Amygdala (tissue), 56 donors: ENCODE data around the gene TLR5.
"Not testable (repeated sequence)": the region's sequence is repeated elsewhere in the genome, so short reads cannot be mapped to it uniquely, and the experiment has no call there.

Experiments
- DNase-seq, 56 donors: peaks; one replicate each; lab custom pipeline; 2025; lab: John Stamatoyannopoulos, UW

The TLR5 gene, protein sequence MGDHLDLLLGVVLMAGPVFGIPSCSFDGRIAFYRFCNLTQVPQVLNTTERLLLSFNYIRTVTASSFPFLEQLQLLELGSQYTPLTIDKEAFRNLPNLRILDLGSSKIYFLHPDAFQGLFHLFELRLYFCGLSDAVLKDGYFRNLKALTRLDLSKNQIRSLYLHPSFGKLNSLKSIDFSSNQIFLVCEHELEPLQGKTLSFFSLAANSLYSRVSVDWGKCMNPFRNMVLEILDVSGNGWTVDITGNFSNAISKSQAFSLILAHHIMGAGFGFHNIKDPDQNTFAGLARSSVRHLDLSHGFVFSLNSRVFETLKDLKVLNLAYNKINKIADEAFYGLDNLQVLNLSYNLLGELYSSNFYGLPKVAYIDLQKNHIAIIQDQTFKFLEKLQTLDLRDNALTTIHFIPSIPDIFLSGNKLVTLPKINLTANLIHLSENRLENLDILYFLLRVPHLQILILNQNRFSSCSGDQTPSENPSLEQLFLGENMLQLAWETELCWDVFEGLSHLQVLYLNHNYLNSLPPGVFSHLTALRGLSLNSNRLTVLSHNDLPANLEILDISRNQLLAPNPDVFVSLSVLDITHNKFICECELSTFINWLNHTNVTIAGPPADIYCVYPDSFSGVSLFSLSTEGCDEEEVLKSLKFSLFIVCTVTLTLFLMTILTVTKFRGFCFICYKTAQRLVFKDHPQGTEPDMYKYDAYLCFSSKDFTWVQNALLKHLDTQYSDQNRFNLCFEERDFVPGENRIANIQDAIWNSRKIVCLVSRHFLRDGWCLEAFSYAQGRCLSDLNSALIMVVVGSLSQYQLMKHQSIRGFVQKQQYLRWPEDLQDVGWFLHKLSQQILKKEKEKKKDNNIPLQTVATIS

DNA sequence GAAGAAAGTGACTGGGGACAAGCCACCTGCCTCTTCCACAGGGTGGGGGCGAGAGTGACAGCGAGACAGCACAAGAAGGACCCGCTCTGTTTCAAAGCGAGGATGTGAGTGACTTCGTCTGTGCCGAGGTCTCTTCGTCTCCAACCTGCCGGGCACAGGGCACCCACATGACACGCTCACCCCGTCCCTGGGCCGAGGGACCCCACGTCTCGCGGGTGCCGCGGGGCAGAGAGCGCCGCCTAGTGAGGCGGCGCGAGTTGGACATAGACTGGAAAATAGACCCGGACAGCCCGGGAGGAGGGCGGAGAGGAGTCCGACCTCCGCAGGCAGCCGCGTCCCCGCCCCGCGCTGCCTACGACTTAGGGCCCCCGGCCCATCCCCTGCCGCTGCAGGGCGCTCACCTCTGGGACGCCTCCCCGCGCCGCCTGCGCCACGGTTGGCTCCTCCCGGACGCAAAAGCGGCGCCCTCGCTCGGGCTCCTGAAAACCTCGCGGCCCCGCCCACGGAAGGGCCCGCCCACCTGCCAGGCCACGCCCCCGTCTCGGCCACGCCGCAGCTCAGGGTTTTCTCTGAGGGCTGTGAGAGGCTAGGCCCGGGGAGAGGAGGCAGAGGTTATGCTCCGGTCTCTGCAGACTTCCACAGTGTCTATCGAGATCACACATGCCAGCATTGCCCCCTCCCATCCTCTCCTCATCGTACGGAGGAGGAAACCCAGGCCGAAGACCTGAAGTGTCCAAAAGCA is at the start of gene TLR5:
Gene TLR5 (minus strand): TSS at position 454 of the 742 bp plus-strand sequence. CDS start 30,217 bp downstream, outside the sequence.
- DNase-seq, result peak in 44 of 56 donors; percentile 9 to 73 (median 49)

DNA sequence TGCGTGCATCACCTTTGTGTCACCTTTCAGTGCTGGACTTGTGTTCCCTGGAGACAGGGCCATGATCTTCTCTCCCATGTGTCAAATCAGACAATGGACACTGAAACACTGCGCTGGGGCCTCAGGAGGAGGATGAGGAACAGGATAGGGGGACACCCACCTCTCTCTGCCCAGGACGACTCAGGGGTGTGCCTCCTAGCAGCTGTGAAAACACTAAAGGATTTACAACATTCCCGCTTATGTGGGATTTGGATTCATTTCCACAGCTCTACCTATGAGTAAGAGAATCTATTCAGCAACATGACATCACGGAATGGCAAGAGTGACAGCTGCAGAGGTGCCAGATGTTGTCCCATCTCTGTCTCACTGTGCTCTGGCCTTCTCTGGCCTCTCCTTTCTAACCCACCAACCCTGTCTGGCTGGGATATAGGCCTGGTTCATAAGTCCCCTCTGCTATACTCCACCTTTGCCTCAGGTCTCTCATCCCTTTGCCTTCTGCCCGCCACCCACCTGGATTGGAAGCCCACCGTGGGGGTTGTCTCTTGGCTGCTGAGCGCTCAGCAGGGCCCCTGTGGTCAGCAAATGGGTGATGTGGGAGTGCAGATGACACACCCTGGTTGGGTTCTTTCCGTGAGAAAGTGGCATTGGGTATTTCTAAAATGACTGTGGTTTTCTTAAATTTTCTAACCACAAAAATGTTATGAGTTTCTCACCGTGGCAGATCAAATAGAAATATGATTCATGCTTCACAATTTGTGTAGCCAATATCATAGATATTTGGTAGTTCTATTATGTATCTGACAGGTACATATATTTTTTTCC is 47.1 kb upstream of the TLR5 start:
- no peak for DNase-seq

DNA sequence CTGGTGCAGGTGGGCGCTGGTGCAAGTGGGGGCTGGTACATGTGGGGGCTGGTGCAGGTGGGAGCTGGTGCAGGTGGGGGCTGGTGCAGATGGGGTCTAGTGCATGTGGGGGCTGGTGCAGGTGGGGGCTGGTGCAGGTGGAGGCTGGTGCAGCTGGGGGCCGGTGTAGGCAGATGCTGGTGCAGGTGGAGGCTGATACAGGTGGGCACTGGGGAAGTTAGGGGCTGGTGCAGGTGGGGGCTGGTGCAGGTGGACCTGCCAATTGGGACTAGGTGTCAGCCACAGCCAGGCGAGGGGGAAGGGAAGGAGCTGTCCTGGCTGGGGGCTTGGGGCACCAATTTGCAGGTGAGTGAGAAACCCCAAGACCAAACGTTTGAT is 46.5 kb upstream of the TLR5 start:
- DNase-seq, result no peak

DNA sequence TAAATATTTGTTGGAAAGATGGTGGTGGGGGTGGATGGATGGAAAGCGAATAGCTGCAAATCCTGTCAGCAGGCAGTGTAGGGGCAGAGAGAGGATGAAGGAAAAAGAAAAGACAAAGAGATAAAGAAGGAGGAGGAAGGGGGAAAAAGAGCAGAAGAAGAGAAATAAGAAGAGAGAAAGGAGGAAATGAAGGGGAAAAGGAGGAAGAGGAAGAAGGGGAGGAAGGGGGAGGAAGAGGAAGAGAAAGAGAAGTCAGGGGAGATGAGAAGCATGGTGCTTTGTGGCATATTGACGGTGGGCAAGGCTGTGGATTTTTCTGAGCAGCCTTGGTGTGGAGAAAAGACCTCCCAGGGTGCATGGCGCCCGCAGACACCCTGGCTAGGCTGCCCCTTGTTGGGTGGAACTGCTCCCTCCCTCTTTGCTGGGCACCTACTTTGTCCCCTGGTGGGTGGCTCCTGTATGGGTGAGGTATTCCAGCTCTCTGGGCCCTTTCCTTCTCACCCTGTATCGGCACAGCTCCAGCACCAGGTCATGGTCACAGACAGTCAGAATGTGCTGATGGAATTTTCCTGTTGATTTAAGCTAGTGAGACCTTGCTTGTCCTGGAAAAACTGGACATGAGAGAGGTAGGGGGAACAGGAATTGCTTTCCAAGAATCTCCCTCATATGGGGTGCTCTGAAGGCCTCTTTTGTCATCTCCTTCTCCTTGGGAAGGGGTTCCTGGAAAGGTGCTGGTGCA is 45.7 kb upstream of the TLR5 start:
- DNase-seq, result no peak

DNA sequence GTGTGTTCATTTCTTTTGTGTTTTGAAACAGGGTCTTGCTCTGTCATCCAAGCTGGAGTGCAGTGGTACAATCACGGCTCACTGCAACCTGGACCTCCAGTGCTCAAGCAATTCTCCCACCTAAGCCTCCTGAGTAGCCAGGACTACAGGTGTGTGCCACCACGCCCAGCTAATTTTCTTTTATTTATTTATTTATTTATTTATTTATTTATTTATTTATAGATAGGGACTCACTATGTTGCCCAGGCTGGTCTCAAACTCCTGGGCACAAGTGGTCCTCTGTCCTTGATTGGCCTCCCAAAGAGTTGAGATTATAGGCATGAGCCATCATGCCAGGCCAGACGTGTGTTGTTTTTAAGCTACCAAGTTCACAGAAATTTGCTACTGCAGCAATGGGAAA is 43.8 kb upstream of the TLR5 start:
- no peak for DNase-seq

DNA sequence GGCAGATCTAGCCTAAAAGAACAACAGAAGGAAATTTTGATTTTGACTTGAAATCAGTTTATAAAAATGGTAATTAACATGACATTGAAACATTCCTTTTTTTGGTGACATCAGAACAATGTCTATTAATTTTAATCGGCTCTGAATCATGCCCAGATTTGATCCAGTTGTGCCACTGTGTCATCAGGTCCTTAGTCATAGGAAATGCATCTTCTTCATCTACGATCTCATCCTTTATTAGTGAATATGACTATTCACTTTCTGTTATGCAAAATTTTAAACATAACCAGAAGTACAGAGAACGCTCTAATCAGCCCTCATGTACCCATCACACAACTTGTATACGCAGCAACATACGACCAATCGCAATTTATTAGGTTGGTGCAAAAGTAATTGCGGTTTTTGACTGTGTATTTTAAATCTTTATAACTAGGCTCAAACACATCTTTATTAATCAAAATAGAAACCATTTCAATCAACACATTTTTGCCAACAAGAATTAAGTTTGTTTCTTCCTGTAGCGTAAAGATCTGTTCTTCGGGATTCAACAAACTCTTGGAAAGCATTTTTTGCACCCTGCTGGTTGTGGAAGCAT is 40.3 kb upstream of the TLR5 start:
- no peak for DNase-seq

DNA sequence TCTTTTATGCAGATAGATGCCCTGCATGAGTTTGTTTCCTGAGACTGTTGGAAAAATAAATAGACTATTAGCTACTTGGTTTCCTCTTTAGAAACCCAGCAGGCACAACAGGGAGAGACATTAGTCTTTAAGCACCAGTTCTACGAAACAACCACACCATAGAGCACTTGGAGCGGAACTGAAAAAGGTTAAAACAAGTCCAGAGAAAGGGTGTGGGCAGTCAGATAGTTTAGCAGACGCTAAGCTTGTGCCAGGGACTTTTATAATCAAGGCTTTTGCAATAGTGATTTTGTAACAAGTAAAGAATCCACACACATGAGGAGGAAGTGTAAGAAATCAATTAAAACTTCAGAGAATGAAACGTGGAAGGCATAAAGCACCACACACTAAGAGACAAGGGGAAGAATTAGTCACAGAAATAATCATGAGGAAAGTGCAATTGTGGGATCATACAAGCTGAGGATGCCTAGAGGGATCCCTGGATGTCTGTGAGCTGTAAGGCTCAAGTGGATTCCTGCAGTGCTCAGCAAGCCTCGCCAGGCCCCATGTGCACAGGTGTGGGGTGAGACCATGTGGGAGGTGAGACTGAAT is 37.8 kb upstream of the TLR5 start:
- DNase-seq, result peak in 2 of 56 donors; percentile 9 to 13

DNA sequence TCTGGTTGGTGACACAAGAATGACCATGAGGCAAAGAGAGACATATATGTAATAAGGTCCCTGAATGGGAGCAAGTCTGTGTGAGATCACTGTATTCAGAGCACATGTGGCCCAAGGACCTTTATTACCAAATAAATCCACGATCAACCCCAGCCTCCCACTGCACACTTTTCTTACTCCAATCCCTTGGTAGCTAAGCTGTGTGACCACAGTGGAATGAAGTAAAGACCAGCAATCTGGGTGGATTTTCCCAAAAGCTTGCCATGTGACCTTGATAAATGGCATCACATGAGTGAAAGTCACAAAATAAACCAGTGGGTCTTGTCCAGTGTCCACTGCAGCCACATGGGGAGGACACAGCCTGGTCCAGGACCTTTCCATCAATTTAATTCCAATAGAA is 36.7 kb upstream of the TLR5 start:
- DNase-seq, result no peak

DNA sequence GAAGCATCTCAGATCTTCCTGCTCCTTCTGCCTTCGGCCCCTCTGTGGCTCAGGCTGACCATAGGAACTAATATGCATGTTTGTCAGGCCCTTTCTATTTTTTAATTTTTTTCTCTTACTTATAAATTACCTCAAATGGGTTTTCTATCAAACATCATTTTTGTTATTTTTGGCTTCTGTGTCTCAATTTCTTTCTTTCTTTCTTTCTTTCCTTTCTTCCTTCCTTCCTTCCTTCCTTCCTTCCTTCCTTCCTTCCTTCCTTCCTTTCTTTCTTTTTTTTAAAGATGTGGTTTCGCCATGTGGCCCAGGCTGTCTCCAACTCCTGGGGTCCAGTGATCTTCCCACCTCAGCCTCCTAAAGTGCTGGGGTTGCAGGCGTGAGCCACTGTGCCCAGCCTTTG is 36.2 kb upstream of the TLR5 start:
- no peak for DNase-seq

DNA sequence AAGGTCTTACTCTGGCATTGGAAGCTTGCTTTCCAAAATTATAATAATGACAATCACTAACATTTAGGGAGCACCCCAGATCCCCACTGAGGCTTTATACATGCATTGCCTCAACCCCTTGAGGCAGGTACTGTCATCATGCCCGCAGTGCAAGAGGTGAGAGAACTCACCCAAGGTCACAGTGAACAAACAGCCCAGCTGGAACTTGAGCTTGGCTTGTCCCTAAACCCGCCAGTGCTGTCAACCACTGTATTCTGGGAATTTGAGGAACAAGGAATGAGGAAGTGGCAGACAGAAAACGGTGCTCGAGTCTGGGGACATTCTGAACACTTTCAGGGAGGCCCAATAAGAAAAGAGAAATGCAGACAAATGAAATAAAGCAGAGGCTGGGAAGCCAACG is 34.6 kb upstream of the TLR5 start:
- DNase-seq, result peak in 9 of 56 donors; percentile 2 to 55 (median 14)

DNA sequence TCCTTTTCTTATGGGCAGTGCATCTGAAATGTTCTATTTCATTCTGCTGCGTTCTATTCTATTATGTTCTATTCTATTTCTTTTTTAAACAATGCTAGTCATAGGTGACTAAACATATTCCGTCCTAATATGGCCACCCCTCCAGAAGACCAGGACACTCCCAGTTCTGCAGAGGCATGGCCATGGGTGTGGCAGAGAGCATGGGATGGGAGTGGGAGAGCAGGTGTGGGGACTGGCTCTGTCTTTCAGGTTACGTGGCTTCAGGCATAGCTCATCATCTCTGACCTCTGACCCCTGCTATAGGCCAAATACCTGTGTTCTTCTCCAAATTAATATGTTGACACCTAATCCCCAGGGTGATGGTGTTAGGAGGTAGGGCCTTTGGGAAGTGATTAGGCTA is 33.4 kb upstream of the TLR5 start:
- DNase-seq, result no peak

DNA sequence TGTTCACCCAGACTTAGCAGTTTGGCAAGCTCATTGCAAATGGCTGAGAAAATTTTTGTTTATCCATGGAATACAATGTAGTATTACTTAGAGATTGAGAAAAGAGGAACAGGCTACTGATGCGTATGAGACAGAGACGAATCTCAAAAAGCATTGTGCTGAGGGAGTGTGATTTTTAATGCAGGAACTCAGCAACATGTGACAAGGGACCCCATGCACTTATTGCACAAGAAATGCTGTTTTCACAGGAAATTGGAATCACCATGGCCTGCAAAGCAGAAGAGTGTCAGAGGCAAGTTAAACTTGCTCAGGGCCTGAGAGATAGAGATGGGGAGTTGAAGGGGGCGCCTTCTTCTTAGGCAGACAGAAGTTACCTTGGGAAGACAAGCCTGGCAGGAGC is 32.6 kb upstream of the TLR5 start:
- DNase-seq, result peak in 6 of 56 donors; percentile 9 to 51 (median 18)

DNA sequence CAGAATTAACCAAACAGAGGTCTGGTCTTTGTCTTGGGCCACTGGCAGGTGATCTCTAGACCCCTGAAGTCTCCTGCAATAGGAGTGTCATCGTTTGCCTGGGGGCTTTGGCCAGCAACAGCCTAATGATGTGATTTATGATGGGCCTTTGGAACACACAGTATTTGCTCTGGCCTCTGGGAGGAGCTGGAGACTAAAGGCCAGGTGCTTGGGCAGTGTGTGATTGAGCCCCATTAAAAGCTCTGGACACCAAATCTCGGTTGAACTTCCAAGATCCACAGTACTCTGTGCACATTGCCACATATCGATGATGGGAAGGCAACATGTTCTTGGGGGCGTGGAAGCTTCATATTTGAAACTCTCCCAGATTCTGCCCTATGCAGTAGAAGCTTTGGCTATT is 32.0 kb upstream of the TLR5 start:
- DNase-seq, result no peak

DNA sequence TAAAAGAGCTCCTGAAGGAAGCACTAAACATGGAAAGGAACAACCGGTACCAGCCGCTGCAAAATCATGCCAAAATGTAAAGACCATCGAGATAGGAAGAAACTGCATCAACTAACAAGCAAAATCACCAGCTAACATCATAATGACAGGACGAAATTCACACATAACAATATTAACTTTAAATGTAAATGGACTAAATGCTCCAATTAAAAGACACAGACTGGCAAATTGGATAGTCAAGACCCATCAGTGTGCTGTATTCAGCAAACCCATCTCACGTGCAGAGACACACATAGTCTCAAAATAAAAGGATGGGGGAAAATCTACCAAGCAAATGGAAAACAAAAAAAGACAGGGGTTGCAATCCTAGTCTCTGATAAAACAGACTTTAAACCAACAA is 26.4 kb upstream of the TLR5 start:
- not testable (repeated sequence) for DNase-seq

DNA sequence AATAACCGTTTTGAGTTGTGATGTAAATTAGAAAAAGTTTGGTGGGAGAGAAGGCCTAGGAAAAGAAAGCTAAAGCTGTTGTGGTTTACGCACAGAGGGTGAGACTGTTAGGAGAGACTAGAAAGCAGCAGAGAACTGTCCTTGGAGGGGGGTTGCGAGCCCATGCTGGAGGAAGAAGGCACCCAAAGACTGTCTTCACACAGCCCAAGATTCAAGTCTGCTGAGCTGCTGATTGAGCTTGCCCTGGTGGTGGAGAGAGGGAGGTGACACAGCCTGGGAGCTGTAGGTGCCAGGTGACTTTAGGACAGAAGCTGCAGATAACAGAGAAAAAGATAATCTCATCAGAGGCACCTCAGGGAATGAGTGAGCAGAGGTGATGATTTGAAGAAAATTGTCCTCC is 18.3 kb upstream of the TLR5 start:
- DNase-seq, result no peak

DNA sequence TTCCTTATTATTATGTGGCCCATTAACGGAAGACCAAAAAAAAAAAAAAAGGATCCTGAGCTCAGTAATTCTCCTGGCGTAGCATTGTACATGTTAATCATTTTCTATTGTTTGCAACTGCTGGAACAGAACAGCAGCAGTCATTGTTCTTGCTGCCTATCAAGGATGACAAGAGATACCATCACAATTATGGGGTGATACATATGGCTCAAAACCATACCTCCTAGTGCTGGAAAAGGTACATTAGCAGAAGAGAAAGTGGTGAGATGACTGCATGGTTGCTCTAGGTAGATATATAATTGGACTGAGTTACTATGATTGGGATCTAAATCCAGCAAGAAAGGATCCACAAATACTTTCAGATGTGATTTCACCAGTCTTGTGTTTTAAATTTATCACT is 13.3 kb upstream of the TLR5 start:
- no peak for DNase-seq

DNA sequence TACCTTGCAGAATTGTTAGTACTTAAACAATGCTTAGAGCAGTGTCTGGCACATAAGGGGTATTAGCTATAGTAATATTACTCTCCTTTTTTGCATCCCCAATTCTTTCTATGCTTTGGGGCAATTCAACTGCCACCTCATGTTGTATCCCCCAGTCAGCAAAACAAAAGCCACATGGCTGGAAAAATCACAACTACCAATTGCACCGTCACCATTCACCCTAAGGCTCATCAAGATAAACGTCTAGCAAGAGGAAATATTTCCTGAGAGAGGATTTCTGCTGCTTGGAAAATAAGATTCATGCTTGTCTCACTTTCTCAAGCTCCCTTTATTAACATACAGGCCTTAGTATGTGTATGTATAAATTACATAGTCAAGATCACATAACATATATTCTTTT is 12.1 kb upstream of the TLR5 start:
- DNase-seq, result no peak
